Activated naive CD4-positive, alpha-beta T cell treated with anti-CD3 and anti-CD28 coated beads, Interleukin-2, amount 10 ng/mL, durations not matched to agents 7 days and 5 days (primary cell): Measurements from ENCODE around the gene GALNT11.

Experiments
- CTCF ChIA-PET: fragments of 350-600 bp; sonication (Branson Sonifier 250); formaldehyde crosslinking; loops from one replicate; lab custom pipeline; 2021; ENCODE audit warnings: antibody characterized with exemption; lab: Charles Lee
- DNase-seq: peaks from one replicate; pipeline ENCODE4 v3.0.0-alpha.2; 2020
- H3K27ac Mint-ChIP-seq: one replicate; pipeline ENCODE4 v1.8.0; 2021; ENCODE audit warnings: mild to moderate bottlenecking, moderate library complexity, mixed read lengths
- H3K27me3 Mint-ChIP-seq: one replicate; pipeline ENCODE4 v1.8.0; 2021; ENCODE audit warnings: mild to moderate bottlenecking, mixed read lengths
- H3K36me3 Mint-ChIP-seq: one replicate; pipeline ENCODE4 v1.8.0; 2021; ENCODE audit warnings: mixed read lengths
- H3K4me1 Mint-ChIP-seq: one replicate; pipeline ENCODE4 v1.8.0; 2021; ENCODE audit warnings: mixed read lengths
- H3K4me3 Mint-ChIP-seq: one replicate; pipeline ENCODE4 v1.8.0; 2021; ENCODE audit warnings: mild to moderate bottlenecking, moderate library complexity, mixed read lengths
- H3K9me3 Mint-ChIP-seq: one replicate; pipeline ENCODE4 v1.8.0; 2021; ENCODE audit warnings: mixed read lengths

The GALNT11 gene

DNA sequence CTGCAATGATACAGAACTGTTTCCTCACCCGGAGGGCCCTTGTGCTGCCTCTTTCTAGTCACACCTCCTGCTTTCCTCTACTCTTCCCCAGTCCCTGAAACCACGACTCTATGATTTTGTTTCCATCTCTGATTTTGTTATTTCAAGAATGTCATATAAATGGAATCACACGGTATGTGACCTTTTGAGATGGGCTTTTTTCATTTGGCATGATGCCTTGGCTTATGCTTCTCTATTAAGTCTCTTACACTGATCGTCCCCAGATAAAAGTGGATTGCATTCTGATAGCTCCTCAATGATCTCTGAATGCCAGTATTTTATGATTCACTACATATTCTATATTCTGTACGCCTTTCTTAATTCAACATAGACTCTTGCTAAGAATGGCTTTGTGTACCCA, 78.2 kb downstream of the GALNT11 start:
- Mint-ChIP-seq H3K27me3 (no peaks in the 10 kb centered on the region), H3K4me3 (no peak overlapping the region), H3K36me3 (peaks cover 17% of the 10 kb centered on the region), H3K9me3 (no peaks in the 10 kb centered on the region), H3K4me1 (no peaks in the 10 kb centered on the region), H3K27ac (no peak overlapping the region)
- CTCF ChIA-PET: no interaction called here
- no peak for DNase-seq

DNA sequence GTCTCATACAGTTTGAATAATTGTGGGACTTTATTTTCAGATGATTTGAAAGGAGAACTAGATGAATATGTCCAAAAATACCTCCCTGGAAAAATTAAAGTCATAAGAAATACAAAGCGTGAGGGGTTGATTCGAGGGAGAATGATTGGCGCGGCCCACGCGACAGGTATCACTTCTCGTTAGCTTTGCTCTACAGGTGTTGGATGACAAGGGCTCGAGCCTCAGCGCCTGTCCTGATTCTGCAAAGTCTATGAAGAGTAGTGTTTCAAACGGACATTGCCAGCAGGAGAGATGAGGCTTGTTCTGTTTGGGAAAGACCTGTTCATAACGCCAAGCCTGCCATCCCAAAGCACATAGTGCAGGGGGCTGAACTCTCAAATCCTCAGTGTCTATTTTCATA, 79.7 kb downstream of the GALNT11 start:
- Mint-ChIP-seq H3K9me3 (no peaks in the 10 kb centered on the region), H3K27me3 (no peaks in the 10 kb centered on the region), H3K36me3 (peaks cover 21% of the 10 kb centered on the region), H3K27ac (no peak overlapping the region), H3K4me3 (no peak overlapping the region), H3K4me1 (peaks cover 2% of the 10 kb centered on the region)
- CTCF ChIA-PET: interaction anchor here (1.0 kb wide), 1 partner anchor 39 kb away, joined by 3 read pairs; no protein-coding TSS in a partner anchor
- DNase-seq: no peak

DNA sequence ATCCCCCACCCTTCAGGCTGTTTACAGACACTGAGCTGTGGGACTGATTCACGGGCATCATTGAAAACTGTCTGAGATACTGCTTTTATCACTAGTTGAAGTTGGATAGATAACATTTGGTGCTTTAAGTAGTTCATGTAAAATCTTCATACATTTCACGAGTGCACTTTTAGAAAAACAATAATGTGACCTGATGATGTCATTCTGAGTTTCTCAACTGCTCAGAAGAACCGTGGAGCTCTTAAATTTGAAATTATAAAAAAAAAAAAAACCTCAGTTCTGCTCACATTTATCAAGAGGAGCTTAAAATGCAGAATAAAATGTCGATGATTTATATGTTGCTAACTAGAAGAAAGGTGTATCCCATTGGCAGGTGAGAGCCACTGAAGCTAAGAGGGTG, 81.5 kb downstream of the GALNT11 start:
- H3K4me1 Mint-ChIP-seq: peaks cover 2% of the 10 kb centered on the region
- H3K36me3 Mint-ChIP-seq: peaks cover 22% of the 10 kb centered on the region
- no peak overlapping the region for H3K4me3 Mint-ChIP-seq
- DNase-seq: no peak
- no peaks in the 10 kb centered on the region for H3K9me3 Mint-ChIP-seq
- CTCF ChIA-PET: no interaction called here
- H3K27me3 Mint-ChIP-seq: no peaks in the 10 kb centered on the region
- peak overlapping the region; percentile 10 for H3K27ac Mint-ChIP-seq

DNA sequence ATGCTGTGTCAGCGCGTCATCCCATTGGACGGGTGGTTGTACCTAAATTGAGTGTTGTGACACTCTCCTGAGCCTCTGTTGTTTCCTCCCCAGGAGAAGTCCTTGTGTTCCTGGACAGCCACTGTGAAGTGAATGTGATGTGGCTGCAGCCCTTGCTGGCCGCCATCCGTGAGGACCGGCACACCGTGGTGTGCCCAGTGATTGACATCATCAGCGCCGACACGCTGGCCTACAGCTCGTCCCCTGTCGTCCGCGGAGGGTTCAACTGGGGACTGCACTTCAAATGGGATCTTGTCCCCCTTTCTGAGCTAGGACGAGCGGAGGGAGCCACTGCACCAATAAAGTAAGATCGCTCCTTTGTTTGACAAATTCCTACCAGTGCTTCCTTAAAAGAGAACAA, 82.5 kb downstream of the GALNT11 start:
- no peak for DNase-seq
- H3K4me1 Mint-ChIP-seq: peaks cover 2% of the 10 kb centered on the region
- H3K36me3 Mint-ChIP-seq: peaks cover 21% of the 10 kb centered on the region
- CTCF ChIA-PET: no interaction called here
- H3K27ac Mint-ChIP-seq: no peak overlapping the region
- no peaks in the 10 kb centered on the region for H3K9me3 Mint-ChIP-seq
- H3K4me3 Mint-ChIP-seq: no peak overlapping the region
- no peaks in the 10 kb centered on the region for H3K27me3 Mint-ChIP-seq

DNA sequence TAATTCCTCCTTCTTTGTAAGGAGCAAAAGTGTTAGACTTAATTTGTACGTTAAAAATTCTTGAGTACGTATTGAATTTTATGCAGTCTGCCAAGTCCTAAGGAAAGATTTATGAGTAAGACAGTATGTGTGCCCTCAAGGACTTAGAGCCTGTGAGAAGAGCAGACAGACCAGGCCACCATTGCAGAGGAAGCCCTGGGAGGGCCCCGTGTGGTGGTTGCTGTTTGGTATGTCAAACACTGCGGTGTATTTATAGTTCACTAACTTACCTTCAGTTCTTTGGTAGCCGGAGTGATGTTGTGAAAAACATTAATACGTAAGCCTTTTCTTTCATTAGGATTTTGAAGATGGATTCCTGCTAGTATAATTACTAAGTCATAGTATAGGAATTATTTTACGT, 82.9 kb downstream of the GALNT11 start:
- no peaks in the 10 kb centered on the region for H3K9me3 Mint-ChIP-seq
- no peaks in the 10 kb centered on the region for H3K27me3 Mint-ChIP-seq
- DNase-seq: no peak
- peaks cover 2% of the 10 kb centered on the region for H3K4me1 Mint-ChIP-seq
- peaks cover 25% of the 10 kb centered on the region for H3K36me3 Mint-ChIP-seq
- H3K4me3 Mint-ChIP-seq: no peak overlapping the region
- no peak overlapping the region for H3K27ac Mint-ChIP-seq
- CTCF ChIA-PET: no interaction called here

DNA sequence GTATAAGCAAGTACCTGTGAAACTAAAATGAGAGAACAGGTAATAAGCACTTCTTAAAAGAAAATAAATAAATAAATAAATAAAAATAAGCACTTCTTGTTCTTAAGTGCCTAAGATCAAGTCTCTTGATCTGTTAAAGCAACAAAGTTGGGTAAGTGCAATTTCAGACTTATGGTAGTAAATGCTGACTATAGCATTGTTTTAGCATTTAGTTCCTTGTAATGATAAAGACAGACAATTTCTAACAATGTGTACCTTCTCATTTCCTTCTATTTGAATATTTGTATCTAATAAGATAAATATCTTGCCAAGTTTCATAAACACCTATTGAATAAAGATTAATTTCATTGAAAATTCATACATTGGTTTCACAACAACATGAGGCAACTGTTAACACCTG, 87.4 kb downstream of the GALNT11 start:
- H3K36me3 Mint-ChIP-seq: peaks cover 31% of the 10 kb centered on the region
- H3K27me3 Mint-ChIP-seq: no peaks in the 10 kb centered on the region
- CTCF ChIA-PET: no interaction called here
- no peaks in the 10 kb centered on the region for H3K9me3 Mint-ChIP-seq
- no peak for DNase-seq
- H3K4me3 Mint-ChIP-seq: no peak overlapping the region
- H3K27ac Mint-ChIP-seq: no peak overlapping the region
- H3K4me1 Mint-ChIP-seq: peaks cover 2% of the 10 kb centered on the region

DNA sequence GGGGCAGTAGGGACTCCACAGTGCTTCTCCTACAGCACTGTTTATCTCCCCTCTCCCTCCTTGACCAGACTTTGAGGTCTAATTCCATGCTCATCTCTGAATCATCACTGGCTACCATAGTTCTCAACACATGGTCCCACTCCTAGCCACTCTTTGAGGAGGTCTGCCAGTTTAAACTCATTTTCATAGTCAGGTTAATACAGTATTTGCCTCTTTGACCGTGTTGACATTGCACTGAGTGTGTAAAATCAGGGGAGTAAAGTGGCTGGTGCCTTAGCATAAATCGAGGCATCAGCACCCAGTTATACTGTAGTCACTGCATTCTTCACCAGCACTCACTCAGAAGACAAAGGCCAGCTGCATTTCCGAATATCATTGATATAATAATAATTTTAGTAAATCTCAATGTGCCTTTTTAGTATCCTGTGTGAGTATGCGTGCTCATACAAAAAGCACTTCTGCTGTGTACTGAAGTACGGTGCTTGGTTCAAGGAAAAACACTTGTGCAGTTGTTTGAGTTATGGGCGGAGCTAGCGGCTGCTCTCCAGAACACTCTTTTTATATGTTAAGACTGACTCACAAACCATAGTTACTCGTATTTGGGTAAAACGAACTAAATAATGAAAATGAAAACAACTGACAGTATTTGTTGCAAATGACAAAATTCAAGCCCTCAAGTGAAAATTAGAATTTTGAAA, 89.7 kb downstream of the GALNT11 start:
- H3K4me3 Mint-ChIP-seq: no peak overlapping the region
- H3K36me3 Mint-ChIP-seq: peaks cover 45% of the 10 kb centered on the region
- H3K9me3 Mint-ChIP-seq: no peaks in the 10 kb centered on the region
- no peak overlapping the region for H3K27ac Mint-ChIP-seq
- no peaks in the 10 kb centered on the region for H3K27me3 Mint-ChIP-seq
- no peak for DNase-seq
- H3K4me1 Mint-ChIP-seq: no peaks in the 10 kb centered on the region
- CTCF ChIA-PET: no interaction called here

DNA sequence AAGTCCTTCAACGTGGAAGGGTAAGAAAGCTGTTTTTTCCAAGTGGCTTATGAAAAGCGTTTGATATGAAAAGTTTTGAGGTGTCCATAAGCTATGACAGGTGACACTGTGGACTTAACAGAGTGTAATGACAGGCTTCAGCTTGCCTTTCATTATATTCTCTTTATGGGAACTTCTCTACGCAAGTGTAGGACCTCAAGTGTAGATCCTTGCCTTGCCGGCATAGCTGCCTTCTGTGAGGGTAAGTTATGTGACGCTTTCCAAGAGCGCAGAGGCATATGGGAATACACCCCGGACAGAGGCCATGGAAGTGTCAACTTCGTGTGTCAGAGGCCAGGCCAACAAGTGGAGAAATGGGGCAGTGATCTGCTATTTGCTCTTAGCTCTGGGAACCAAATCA, 91.9 kb downstream of the GALNT11 start:
- Mint-ChIP-seq H3K4me3 (no peak overlapping the region), H3K27ac (no peak overlapping the region), H3K27me3 (no peaks in the 10 kb centered on the region), H3K9me3 (no peaks in the 10 kb centered on the region), H3K36me3 (peaks cover 56% of the 10 kb centered on the region), H3K4me1 (peaks cover 2% of the 10 kb centered on the region)
- DNase-seq: no peak
- CTCF ChIA-PET: interaction anchor here (0.6 kb wide), 1 partner anchor 29 kb away, joined by 3 read pairs; no protein-coding TSS in a partner anchor

DNA sequence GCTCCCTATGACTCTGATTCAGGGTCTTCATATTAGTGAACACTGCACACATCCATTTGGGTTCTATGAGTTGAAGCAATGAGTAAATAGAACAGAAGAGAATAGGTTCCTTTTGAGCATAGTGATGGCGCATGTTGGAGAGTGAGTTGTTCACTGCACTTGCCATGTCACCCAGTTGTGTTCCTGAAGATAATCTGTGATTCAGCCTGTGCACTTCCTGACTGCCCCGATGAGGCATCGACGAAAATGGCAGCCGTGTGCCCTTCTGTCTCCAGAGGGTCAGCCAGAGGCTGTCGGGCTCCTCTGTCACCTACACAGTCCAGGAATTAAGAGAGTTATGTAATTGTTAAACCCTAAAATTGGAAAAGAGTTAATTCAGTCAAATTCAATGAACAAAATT, 94.7 kb downstream of the GALNT11 start:
- CTCF ChIA-PET: no interaction called here
- Mint-ChIP-seq H3K9me3 (peaks cover 14% of the 10 kb centered on the region), H3K36me3 (peaks cover 67% of the 10 kb centered on the region), H3K27me3 (no peaks in the 10 kb centered on the region), H3K4me1 (peaks cover 8% of the 10 kb centered on the region), H3K27ac (no peak overlapping the region), H3K4me3 (no peak overlapping the region)
- no peak for DNase-seq

DNA sequence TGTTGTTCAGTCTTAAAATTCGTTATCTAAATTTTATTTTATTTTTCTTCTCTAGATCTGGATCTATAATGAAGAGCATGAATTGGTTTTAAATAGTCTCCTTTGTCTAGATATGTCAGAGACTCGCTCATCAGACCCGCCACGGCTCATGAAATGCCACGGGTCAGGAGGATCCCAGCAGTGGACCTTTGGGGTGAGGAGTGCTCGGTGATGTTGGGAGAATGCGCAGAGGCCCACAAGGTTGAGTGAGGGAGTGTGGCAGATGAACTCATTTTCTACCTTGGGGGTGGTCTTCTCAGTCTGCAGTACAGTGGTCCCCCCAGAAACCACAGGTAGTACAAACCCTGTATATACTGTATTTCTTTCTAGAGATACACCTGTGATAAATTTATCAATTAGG, 95.3 kb downstream of the GALNT11 start:
- H3K9me3 Mint-ChIP-seq: peaks cover 15% of the 10 kb centered on the region
- no peak for DNase-seq
- peaks cover 72% of the 10 kb centered on the region for H3K36me3 Mint-ChIP-seq
- CTCF ChIA-PET: no interaction called here
- peaks cover 8% of the 10 kb centered on the region for H3K4me1 Mint-ChIP-seq
- H3K27me3 Mint-ChIP-seq: no peaks in the 10 kb centered on the region
- H3K27ac Mint-ChIP-seq: no peak overlapping the region
- H3K4me3 Mint-ChIP-seq: no peak overlapping the region

DNA sequence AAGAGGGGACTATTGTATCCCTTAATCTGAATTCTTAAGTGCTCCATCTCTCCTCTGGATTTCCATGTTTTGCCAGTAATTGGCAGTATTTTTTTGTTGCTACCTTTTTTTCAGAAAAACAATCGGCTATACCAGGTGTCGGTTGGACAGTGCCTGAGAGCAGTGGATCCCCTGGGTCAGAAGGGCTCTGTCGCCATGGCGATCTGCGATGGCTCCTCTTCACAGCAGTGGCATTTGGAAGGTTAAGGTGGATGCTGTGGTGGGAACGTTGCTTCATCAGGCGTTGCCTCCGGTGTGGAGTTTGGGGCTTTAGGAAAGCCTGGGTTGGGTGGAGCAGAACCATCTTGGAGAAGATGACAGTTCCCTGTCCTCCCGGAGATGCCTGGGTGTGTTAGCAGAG, 96.0 kb downstream of the GALNT11 start:
- CTCF ChIA-PET: no interaction called here
- H3K4me1 Mint-ChIP-seq: peaks cover 8% of the 10 kb centered on the region
- H3K4me3 Mint-ChIP-seq: no peak overlapping the region
- H3K9me3 Mint-ChIP-seq: peaks cover 15% of the 10 kb centered on the region
- peaks cover 72% of the 10 kb centered on the region for H3K36me3 Mint-ChIP-seq
- H3K27me3 Mint-ChIP-seq: no peaks in the 10 kb centered on the region
- DNase-seq: no peak
- no peak overlapping the region for H3K27ac Mint-ChIP-seq

DNA sequence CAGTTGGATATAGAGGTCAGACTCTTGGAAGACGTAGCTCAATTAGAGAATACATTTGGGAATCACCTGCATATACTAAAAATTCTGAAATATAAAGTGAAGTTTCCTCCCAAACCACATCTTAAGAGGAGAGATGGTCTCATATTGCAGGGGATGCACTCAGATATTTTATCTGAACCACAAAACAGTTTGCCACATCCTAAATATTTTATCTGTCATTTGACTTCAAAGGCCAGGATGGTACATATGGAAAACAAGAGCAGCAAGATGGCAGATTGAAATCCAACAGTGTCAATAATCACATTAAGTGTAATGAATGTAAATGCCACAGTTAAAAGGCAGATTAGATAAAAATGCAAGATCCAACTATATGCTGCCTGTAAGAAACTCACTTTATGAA, 97.1 kb downstream of the GALNT11 start:
- DNase-seq: no peak
- CTCF ChIA-PET: no interaction called here
- Mint-ChIP-seq H3K27ac (no peak overlapping the region), H3K27me3 (no peaks in the 10 kb centered on the region), H3K9me3 (peaks cover 15% of the 10 kb centered on the region), H3K4me3 (no peak overlapping the region), H3K36me3 (peaks cover 76% of the 10 kb centered on the region), H3K4me1 (peaks cover 8% of the 10 kb centered on the region)

DNA sequence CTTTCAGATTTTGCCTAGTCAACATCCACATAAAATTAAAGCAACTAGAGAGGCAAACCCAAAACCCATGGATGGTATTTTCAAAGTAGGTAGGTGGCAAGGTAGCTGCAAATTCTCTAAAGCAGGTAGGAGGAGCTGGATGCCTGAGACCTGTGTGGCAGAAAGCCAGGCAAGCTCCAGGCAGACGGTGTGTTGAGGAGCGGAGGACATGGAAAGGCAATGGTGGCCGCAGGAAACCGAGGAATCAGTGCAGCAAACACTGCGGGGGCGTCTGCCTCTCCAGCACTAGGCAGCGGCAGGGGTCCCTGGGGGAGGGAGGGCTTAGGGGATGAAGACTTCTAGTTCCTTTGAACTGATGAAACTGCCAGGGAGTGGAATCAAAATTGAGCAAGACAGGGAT, 101.3 kb downstream of the GALNT11 start:
- Mint-ChIP-seq H3K36me3 (peaks cover 64% of the 10 kb centered on the region), H3K4me1 (peaks cover 8% of the 10 kb centered on the region), H3K4me3 (no peak overlapping the region), H3K9me3 (peaks cover 15% of the 10 kb centered on the region), H3K27me3 (no peaks in the 10 kb centered on the region), H3K27ac (peak overlapping the region; percentile 75)
- DNase-seq: no peak
- CTCF ChIA-PET: no interaction called here

DNA sequence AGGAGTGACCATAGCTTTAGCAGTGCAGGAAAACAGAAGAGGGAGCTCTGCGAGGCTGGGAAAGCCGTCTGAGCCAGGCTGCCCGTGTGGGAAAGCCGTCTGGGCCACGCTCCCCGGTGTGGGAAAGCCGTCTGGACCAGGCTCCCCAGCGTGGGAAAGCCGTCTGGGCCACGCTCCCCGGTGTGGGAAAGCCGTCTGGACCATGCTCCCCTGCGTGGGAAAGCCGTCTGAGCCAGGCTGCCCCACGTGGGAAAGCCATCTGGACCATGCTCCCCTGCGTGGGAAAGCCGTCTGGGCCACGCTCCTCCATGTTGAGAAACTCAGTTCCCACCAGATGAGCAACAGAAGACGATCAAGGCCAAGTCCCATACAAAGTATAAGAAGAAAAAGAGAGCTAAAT, 101.8 kb downstream of the GALNT11 start:
- peaks cover 63% of the 10 kb centered on the region for H3K36me3 Mint-ChIP-seq
- no peak overlapping the region for H3K27ac Mint-ChIP-seq
- CTCF ChIA-PET: no interaction called here
- peaks cover 7% of the 10 kb centered on the region for H3K4me1 Mint-ChIP-seq
- H3K9me3 Mint-ChIP-seq: peaks cover 15% of the 10 kb centered on the region
- H3K4me3 Mint-ChIP-seq: no peak overlapping the region
- DNase-seq: no peak
- no peaks in the 10 kb centered on the region for H3K27me3 Mint-ChIP-seq

DNA sequence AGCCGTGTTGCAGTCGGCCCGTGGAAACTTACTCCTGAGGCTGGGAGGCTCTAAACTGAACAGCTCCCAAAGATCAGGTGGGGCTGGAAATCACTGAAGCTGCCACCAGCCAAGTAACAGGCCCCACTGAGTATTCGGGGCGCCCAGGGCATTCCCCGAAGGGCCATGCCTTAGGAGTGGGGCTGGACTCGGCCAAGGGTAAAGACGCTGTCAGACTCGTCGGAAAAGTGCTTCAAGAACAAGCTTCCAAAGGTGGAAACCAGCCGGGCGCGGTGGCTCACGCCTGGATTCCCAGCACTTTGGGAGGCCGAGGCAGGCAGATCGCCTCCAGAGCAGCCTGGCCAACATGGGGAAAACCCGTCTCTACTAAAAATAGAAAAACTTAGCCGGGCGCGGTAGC, 102.8 kb downstream of the GALNT11 start:
- H3K27me3 Mint-ChIP-seq: no peaks in the 10 kb centered on the region
- H3K4me3 Mint-ChIP-seq: no peak overlapping the region
- H3K4me1 Mint-ChIP-seq: no peaks in the 10 kb centered on the region
- peaks cover 57% of the 10 kb centered on the region for H3K36me3 Mint-ChIP-seq
- peaks cover 15% of the 10 kb centered on the region for H3K9me3 Mint-ChIP-seq
- H3K27ac Mint-ChIP-seq: no peak overlapping the region
- CTCF ChIA-PET: no interaction called here
- DNase-seq: no peak
